Measurements from ENCODE around the gene FAM120A. TPM values are rescaled to one million over a fixed set of nuclear protein-coding genes. Genes with fewer than 3 reads are reported as not detected.

The FAM120A gene
- total RNA-seq, 3 donors from 2014 or later = 168 to 215 (median 209) TPM

DNA sequence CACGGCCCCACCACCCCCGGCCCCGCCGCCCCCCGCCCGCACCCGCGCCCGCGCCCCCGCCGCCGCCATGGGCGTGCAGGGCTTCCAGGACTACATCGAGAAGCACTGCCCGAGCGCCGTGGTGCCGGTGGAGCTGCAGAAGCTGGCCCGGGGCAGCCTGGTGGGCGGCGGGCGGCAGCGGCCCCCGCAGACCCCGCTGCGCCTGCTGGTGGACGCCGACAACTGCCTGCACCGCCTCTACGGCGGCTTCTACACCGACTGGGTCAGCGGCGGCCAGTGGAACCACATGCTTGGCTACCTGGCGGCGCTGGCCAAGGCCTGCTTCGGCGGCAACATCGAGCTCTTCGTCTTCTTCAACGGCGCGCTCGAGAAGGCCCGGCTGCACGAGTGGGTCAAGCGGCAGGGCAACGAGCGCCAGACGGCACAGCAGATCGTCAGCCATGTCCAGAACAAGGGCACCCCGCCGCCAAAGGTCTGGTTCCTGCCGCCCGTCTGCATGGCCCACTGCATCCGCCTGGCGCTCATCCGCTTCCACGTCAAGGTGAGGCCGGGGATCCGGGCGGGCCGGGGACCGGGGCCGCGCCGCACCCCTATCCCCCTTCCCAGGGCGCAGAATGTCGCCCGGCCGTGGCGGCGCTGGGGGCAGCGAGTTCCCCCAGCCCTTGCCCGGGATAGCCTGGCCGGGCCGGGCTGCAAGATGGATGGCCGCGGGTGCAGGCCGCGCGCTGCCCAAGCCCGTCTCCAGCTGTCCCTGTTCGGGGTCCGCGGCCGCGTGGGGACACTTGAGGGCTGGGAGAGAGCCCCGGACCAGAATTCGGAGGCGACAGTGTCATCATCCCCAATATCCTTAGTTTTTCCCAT is 594 bp downstream of the FAM120A start:
- DNase-seq (peak; percentile 52 to 79 (median 74)), ATAC-seq (peak; percentile 8)
- no peaks in the 10 kb centered on the region for H3K9me3 ChIP-seq
- H3K36me3 ChIP-seq (ENCODE audit: low read depth) = no peaks in the 10 kb centered on the region
- intact Hi-C loops (cut with DNase I, micrococcal nuclease) = no loop called here
- H3K4me1 ChIP-seq (ENCODE audit: low read depth) = peaks cover 41% of the 10 kb centered on the region
- TF ChIP-seq, protein P1, sequence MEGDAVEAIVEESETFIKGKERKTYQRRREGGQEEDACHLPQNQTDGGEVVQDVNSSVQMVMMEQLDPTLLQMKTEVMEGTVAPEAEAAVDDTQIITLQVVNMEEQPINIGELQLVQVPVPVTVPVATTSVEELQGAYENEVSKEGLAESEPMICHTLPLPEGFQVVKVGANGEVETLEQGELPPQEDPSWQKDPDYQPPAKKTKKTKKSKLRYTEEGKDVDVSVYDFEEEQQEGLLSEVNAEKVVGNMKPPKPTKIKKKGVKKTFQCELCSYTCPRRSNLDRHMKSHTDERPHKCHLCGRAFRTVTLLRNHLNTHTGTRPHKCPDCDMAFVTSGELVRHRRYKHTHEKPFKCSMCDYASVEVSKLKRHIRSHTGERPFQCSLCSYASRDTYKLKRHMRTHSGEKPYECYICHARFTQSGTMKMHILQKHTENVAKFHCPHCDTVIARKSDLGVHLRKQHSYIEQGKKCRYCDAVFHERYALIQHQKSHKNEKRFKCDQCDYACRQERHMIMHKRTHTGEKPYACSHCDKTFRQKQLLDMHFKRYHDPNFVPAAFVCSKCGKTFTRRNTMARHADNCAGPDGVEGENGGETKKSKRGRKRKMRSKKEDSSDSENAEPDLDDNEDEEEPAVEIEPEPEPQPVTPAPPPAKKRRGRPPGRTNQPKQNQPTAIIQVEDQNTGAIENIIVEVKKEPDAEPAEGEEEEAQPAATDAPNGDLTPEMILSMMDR (IDR thresholded peaks at IDR 0.05) = no peak
- H3K4me3 ChIP-seq = peak overlapping the region; percentile 78

- DNase-seq (peak in 2 of 3 donors; percentile 43 to 61), ATAC-seq (peak; percentile 7)
- no peaks in the 10 kb centered on the region for H3K9me3 ChIP-seq
- peaks cover 42% of the 10 kb centered on the region for H3K4me1 ChIP-seq (ENCODE audit: low read depth)
- H3K36me3 ChIP-seq (ENCODE audit: low read depth) = no peaks in the 10 kb centered on the region
- peak overlapping the region; percentile 78 for H3K4me3 ChIP-seq
- intact Hi-C loops (cut with DNase I, micrococcal nuclease) = no loop called here
- TF ChIP-seq, protein P1 (IDR thresholded peaks at IDR 0.05) = no peak
Measured at GRCh38 chr9:93452710-93453046, 1.2 kb downstream of the FAM120A start.

- peaks cover 44% of the 10 kb centered on the region for H3K4me1 ChIP-seq (ENCODE audit: low read depth)
- TF ChIP-seq, protein P1 (IDR thresholded peaks at IDR 0.05) = no peak
- peak within 1 kb of the TSS; percentile 78 for H3K4me3 ChIP-seq
- intact Hi-C loops (cut with DNase I, micrococcal nuclease) = no loop called here
- no peaks in the 10 kb centered on the region for H3K36me3 ChIP-seq (ENCODE audit: low read depth)
- peak; percentile 91 to 97 (median 95) for DNase-seq
- peak; percentile 78 for ATAC-seq
- H3K9me3 ChIP-seq = no peaks in the 10 kb centered on the region
Measured at GRCh38 chr9:93453047-93453914, 1.8 kb downstream of the FAM120A start, which contains the start of gene FAM120AOS. FAM120AOS (minus strand) TSS chr9:93453581; CDS start chr9:93452709, 872 bp downstream.

DNA sequence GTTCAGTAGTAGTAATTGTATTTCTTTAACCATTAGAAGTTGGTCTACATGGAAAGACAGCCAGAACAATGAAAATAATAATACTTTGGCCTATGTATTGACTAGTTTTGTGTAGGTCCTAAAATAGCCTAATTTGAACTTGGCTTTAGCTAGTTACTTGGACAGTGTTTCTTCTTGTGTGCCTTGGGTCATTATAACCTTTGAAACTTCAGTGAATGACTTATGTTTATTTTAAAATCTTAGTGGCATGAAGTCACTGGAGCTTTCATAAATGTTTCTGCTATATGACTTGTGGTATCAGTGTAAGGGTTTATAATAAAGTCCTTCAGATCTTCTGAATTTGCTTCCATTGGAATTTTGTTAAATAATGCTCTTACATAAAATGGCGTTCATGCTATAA is 4.5 kb downstream of the FAM120A start:
- ATAC-seq = no peak
- Histone ChIP-seq H3K4me3 (no peak overlapping the region), H3K36me3 (ENCODE audit: low read depth) (no peaks in the 10 kb centered on the region), H3K9me3 (no peaks in the 10 kb centered on the region), H3K4me1 (ENCODE audit: low read depth) (peaks cover 58% of the 10 kb centered on the region)
- DNase-seq = no peak
- intact Hi-C loops (cut with DNase I, micrococcal nuclease) = no loop called here
- TF ChIP-seq, protein P1 (IDR thresholded peaks at IDR 0.05) = no peak

DNA sequence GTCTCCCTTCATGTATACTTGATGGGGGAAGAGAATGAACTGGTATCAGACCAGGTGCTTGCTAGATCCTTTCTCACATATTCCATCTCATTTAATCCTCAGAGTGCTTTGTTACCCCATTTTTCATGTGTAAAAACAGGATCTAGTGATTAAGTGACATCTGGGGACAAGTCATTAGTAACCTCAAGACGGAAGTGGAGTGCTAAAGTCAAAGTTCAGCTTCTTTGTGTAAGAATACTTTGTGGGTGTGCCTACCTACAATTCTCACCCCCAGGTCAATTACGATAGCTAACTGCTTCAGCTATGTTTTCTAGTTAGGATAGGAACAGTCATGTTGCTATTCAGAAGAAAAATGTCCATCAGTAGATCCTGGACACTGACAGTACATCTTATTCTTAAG is 5.0 kb downstream of the FAM120A start:
- peak in 1 of 3 donors; percentile 47 for DNase-seq
- Histone ChIP-seq H3K4me1 (ENCODE audit: low read depth) (peaks cover 62% of the 10 kb centered on the region), H3K36me3 (ENCODE audit: low read depth) (no peaks in the 10 kb centered on the region), H3K9me3 (no peaks in the 10 kb centered on the region), H3K4me3 (no peak overlapping the region)
- TF ChIP-seq, protein P1 (IDR thresholded peaks at IDR 0.05) = no peak
- intact Hi-C loops (cut with DNase I, micrococcal nuclease) = no loop called here
- peak; percentile 60 for ATAC-seq

All from mucosa of descending colon (tissue), 3 donors.